NCI-H1417 (cell line): ENCODE results near the gene PCDHGC3.

Experiments used
- DNase-seq, 3 experiments: peaks; one replicate each; lab custom pipeline; 2025; lab: John Stamatoyannopoulos, UW

Gene PCDHGC3

DNA sequence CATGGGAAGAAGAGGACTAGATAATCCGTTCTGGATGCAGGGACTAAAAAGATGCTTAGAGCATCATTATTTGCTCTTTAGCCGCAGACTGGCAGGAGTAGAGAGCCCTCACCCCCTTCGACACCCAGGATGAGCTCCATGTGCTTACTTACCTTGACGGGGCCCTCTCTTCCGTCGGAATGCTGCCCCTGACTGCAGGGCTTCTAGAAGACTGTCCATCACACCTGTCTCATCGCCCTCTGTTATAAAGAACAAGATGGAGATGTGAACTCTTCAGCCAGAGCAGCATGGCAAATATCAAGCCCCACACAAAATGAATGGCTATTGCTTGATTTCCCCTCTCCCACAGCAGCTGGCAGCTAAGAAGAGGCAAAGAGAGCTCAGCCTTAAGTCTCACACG, 48.2 kb downstream of the PCDHGC3 start:
- no peak for DNase-seq

DNA sequence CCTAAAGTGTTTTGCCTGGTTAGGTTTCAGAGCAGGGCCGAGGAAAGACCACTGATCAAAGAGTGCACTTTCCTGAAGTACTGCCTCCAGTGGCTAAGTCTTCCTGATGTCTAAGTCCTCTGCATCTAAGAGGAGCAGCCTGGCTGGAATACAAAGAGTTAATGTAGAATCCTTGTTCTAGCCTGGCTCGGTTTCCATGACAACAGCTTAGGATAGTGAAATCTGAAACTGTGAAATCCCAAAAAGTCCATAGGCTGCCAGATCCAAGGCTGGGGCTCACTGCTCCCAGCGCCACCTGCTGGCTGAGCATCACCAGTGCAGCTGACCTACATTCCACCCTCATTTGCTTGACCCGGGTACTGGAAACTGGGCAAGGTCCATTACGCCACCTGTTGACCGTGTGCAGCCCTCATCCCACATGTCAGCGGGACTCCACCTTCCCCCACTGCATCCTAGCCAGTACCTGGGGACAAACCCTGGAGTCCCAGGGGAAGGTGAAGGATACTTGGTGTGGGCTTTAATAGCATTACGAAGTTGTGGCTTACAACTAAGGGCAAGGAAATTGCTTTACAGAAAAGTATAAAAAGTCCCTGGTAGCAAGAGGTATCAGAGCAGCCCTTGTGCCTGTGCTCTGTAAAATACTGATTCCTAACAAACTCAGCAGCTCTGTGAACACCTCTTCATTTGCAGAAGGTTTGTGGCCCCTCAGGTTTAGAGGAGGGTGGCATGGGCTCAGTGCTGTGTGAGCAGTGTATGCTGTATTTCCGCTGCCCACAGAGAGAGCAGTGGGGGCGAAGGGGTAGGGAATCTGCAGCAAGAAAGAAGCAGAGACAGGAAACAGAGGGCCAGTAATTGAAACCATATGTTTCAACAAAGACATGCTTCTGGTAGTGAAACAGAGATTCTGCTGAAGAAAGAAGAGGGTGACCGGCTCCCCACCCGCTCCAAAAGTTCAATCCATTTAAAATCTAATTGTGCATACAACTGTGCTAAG, 49.1 kb downstream of the PCDHGC3 start:
- peak; percentile 47 to 81 (median 78) for DNase-seq

DNA sequence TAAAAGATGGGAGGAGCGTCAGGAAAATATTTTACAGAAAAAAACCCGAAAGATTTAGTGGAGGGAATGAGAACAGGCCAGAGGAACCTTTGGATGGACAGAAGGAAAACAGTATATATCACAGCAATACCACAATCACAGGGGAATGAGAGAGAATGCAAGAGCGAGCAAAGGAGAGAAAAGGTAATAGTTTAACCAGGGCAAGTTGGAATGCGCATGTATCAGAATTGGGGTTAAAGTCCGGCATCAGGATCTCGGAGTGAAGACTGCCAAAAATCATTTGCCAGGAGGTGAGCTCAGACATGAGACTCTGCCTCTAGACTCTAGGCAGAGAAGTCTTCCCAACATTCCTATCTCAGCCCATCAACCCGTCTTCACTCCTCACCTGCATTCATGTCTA, 49.9 kb downstream of the PCDHGC3 start:
- no peak for DNase-seq

DNA sequence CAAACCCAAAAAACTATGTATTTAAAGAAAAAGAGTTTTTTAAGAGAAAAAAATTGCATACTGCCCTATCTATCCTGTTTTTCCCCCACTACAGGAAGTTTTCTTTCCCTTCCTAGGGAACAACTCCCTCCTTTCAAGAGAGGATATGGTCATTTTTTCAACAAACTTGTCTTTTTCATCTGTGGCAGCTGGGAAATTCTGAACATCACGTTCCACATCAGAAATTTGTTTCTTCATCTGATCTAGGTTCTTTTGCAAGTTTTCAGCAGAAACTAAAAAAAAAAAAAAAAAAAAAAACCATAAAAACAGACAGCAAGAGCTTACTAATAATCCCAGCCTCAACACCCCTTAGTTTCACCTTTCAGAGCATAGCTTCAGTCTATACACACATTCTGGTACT, 51.7 kb downstream of the PCDHGC3 start:
- no peak for DNase-seq
